GM19395 (cell line): ENCODE measurements around the gene IL13.

Experiments used
- ATAC-seq: cut with Tn5 transposase; IDR thresholded peaks from one replicate; pipeline ENCODE4 v1.9.1; 2021; ENCODE audit warnings: mild to moderate bottlenecking, moderate library complexity; ENCODE audit not compliant: unreplicated experiment

IL13 gene

GRCh38 chr5:132655821-132656773 lies 1.9 kb upstream of the IL13 start:
- ATAC-seq, result no peak

- no peak for ATAC-seq
These were observed 1.1 kb upstream of the IL13 start for GRCh38 chr5:132656774-132657355.

GRCh38 chr5:132658381-132659302 lies 669 bp downstream of the IL13 start:
- ATAC-seq, result no peak

GRCh38 chr5:132659598-132660493 lies 1.9 kb downstream of the IL13 start:
- ATAC-seq, result no peak

- no peak for ATAC-seq
These were observed 3.4 kb downstream of the IL13 start for GRCh38 chr5:132661231-132662003.

- ATAC-seq, result no peak
These were observed 4.0 kb downstream of the IL13 start for GRCh38 chr5:132662004-132662401.

- ATAC-seq, result peak; percentile 75
These were observed 5.2 kb downstream of the IL13 start for GRCh38 chr5:132662925-132663770.

- ATAC-seq, result peak; percentile 51
These were observed 6.1 kb downstream of the IL13 start for GRCh38 chr5:132663771-132664695.

- no peak for ATAC-seq
These were observed 6.8 kb downstream of the IL13 start for GRCh38 chr5:132664696-132665209.

- no peak for ATAC-seq
These were observed 7.7 kb downstream of the IL13 start for GRCh38 chr5:132665574-132666080.

- no peak for ATAC-seq
These were observed 8.5 kb downstream of the IL13 start for GRCh38 chr5:132666310-132667123.

GRCh38 chr5:132667309-132667708 lies 9.3 kb downstream of the IL13 start:
- ATAC-seq, result no peak

GRCh38 chr5:132667761-132668705 lies 10.1 kb downstream of the IL13 start:
- ATAC-seq, result no peak

- no peak for ATAC-seq
These were observed 10.9 kb downstream of the IL13 start for GRCh38 chr5:132668706-132669454.
